Activated CD4-positive, alpha-beta T cell treated with anti-CD3 and anti-CD28 coated beads, Interleukin-2, amount 50 U/mL, for 1 hour (primary cell): ENCODE measurements around the gene FAM124B.

ENCODE experiments used
- DNase-seq: peaks from one replicate; pipeline ENCODE4 v3.0.0-alpha.2; 2020

The FAM124B gene, protein sequence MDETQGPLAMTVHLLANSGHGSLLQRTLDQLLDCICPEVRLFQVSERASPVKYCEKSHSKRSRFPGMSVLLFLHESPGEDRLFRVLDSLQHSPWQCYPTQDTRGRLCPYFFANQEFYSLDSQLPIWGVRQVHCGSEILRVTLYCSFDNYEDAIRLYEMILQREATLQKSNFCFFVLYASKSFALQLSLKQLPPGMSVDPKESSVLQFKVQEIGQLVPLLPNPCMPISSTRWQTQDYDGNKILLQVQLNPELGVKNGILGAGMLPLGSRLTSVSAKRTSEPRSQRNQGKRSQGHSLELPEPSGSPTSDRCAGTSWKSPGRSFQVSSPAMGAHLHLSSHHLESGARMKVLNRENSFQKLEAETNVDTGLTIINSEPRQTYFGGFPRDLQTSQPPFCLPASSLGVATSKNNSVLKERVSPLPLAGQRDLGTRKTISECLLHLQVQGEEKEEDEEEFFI

DNA sequence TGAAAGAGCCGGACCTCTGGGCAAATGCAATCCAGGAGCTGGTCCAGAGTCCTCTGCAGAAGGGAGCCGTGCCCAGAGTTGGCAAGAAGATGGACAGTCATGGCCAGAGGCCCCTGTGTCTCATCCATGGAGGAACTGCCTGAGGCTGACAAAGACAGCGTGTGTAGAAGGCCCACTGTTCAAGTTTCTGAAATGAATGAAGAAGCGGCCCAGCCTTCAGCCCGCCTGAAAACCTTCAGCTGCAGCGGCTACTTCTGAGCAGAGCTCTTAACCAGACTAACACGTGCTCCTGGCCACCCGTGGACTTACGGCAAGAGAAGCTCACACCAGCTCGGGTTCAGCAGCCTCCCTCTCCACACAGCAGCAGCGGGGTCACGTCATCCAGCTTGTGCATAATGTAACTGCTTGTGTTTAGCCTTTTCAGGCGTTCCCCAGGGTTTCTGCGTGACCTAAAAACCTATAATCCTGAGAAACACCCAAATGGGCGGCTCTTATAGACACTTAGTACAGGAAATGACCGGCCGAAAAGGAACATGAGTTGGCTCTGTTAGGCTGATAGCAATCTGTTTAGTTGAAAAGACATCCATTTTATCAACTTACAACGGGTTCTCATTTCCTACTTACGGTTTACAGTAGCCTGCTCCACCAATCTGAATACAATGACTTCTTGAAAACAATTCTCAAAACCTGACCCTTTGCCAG lies at the start of gene FAM124B:
FAM124B (minus strand) TSS at position 467 of the 702 bp plus-strand sequence; CDS start at position 128, 339 bp downstream.
- peak; percentile 16 for DNase-seq

DNA sequence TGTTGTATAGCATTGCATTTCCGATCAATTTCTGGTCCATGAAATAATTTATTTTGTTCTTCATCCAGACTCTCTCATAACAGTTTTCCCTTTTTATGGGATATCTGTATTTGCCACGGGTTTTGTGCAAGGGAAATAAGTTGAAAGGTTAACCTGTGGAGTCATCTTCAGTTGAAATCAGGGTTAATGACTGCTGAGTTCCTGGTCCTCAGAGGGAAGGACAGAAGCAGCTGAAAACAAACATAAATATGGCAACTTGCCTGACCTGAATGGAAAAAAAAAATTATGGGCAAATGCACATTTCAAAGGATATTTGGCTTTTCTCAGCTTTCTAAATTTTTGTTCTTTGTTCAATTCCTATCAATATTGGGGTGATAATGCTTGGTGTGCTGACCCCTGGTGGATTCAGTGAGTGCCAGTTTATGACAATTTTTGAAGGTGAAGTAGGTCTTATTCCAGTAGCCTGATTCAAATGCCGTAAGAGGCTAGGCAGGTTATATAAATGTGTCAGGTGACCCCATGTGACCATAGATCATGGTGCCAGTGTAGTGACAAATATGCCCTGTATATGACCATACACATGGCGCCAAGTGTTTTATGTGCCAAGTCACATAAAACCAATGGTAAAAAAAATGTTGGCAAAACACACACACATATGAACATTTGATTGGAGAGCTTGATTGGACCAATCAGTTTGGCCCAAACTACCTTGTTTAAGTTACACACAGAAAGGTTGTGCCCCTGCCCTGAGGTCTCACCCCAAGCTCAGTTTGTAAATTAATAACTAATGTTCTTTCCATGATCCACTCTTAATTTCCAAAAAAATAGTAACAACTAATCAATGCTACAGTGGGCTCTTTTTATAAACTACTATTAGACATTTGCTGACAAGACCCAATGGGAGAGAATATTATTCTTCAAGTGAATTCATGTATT lies 47.6 kb upstream of the FAM124B start:
- no peak for DNase-seq

DNA sequence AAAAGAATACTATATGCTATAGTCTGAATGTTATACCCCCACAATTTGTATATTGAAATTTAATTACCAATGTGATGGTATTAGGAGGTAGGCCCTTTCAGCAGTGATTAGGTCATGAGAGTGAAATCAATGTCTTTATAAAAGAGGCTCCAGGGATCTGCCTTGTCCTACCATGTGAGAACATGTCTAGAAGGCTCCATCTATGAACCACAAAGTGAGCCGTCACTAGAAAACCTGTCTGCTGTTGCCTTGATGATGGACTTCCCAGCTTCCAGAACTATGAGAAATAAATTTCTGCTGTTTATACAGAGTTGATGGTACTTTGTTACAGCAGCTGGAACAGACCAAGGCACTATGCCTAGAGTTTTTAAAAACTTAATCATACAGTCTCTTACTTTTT lies 46.3 kb upstream of the FAM124B start:
- no peak for DNase-seq

DNA sequence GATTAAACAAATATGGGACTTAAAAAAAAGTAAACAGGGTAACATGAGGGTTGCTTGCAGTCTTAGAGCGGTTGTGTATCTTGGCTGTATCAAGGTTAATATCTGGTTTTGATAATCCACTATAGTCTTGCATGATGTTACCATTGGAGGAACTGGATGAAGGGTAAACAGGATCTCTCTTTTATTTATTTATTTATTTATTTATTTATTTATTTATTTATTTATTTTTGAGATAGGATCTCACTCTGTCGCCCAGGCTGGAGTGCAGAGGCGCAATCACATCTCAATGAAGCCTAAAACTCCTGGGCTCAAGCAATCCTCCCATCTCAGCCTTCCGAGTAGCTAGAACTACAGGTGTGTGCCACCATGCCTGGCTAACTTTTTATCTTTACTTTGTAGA lies 42.9 kb upstream of the FAM124B start:
- no peak for DNase-seq

DNA sequence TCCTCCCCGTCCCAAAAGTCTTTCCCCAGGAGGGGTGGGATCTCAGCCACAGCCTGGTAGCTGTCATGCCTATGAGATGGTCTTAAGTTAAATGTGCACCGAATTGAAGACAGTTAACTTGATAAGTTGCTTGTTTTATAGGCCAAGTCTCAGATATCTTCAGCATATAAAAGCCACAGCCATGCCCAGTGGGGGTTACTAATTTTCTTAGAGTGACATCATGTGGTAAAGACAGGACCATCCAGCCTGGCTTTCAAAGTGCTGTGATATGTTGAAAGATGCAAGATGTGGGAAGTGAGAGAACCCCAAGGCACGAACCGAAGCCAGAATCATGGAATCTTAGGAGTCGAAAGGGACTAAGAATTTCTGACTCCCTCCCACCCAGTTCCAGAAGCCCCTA lies 42.1 kb upstream of the FAM124B start:
- DNase-seq: no peak

DNA sequence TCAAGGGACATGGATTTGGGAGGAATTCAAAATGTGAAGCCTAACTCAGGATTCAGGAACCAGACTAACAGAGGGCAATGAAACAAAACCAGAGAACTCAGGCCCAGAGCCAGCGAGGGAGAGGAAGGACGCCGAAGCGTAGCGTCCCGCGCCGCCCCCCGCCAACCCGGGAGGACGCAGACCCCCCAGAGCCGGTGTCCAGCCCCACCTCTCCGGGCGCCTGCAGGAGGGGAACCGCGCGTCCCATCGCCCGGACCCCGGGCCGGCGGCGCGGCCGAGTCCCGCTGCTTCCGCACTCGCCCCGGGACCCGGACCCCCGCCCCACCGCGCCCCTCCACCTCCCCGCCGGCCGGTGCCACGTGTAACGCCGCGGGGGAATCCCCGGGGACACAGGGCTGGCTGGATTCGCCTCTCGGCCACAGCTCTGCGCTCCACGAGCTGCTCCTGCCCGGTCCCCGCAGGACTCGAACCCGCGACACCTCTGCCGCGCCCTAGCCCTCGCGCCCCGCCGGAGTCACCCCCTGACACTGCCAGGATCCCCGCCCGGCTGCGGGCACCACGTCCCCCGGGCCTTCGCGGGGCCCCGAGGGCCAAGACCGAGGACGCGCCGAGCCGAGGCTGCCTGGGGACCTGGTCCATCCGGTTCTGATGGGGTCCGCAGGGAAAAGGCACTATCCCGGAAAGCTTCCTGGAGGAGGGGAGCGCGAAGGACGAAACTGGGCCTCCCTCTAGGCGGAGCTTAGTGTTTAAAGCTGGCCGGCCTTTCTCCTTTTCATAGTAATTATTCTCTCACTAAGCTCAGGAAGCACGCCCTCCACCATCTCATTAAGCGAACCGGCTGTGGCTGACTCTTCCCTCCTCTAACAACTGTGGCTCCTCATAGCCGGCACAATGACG lies 40.4 kb upstream of the FAM124B start:
- no peak for DNase-seq

DNA sequence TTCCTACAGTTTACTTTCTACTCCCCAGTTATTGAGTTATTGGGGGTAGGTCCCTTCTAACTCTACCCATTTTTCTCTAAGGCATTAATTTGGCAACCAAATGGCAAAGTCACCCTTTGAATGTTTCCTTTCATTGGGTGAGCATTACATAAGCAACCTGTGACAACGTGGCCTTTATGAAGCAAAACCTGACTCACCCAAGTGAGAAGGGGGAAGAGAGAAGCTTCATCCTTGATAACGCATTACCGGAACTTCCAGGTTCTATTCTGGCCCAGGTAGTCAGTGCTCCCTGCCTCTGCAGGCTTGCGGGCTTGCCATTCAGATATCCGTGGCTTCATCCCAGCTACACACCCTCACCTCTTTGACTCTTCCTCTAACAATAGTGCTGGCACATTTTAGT lies 39.1 kb upstream of the FAM124B start:
- no peak for DNase-seq

DNA sequence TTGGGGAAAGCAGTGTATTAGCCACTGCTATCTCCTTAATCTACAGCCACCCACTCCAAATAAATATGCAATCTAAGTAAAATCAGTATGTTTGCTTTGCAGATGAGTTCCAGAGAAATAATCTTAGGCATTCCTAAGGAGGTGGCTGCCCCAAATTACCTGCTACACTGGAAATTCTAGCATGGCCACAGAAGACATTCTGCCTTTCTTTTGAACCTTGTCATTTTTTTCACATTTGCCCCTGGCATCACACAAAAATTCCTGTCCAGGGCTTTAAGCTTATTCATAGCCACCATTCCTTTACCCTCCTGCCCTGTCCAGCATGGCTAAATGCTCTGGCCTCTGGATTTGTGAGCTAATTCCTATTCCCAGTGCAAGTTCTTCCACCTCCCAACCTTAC lies 36.8 kb upstream of the FAM124B start:
- no peak for DNase-seq

DNA sequence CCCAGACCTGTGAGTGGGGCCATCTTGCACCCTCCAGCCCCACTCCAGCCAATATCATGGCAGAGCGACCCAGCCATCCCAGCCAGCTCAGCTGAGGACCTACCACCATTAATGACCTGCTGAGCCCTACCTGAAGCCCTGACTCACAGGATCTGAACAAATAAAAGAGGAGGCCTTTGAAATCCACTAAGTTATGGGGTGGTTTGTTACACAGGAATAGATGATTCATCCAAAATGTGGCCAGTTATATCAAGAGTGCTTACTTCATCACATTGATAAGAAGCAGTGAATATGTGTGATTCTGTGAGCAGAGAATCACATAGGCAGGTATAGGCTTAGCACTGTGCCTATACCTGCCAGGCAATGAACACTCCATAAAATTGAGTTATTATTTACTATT lies 34.7 kb upstream of the FAM124B start:
- DNase-seq: no peak

DNA sequence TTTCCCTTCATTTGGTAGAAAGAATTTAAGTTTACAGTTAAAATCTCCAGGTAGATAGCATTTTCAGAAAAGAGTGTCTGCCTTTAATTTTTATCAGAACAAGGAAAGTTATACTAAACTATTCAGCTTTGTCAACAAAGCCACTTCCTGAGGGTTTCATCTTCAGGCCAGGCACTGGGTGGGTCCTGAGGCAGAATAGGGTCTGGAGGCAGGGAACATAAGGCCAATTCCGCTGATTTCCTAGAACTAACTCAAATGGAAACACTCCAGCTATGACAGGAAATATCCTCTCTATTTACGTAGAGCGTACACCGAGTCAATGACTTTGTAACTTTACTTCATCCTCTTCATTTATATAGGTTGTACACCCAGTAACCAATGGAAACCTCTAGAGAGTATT lies 32.7 kb upstream of the FAM124B start:
- DNase-seq: no peak

DNA sequence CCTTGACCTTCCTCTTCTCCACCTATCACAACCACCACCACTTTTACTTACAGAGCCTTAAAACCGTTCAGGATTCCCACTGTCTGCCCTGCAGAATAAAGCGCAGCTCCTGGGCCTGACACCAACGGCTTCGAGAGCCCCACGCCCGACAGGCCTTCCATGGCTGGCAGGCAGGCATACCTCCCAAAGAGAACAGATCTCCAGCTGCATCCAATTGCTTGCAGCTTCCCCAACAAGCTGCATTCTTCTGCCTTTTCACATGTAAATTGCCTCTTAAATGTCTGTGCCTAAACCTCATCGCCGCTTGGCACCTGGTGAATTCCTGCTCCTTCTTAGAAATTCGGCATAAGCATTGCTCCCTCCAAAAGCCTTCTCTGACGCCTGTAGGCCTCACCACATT lies 31.5 kb upstream of the FAM124B start:
- DNase-seq: no peak

DNA sequence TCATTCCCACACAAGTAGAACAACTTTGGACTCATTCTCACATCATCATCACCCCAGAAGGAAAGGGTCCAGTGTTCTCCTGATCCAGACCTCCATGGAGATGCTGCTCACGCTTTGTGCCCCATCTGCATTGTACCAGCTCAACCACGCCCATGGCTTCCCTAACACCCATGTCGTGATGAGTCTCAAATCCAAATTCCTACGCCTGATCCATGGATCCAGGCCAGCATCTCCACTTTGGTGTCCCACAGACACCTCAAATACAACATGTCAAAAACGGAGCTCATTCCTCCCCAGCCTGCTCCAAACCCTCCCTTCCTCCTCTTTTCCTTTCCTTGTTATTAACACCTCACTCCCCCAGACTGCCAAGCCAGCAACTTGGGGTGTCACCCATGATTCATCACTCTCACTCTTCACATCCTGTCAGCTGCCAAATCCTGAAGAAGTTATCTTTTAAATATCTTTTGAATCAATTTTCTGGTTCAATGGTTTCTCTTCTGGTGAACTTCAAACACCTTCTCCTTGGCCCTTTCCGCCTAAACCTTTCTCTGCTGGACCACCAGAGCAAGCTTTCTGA lies 30.2 kb upstream of the FAM124B start:
- no peak for DNase-seq

DNA sequence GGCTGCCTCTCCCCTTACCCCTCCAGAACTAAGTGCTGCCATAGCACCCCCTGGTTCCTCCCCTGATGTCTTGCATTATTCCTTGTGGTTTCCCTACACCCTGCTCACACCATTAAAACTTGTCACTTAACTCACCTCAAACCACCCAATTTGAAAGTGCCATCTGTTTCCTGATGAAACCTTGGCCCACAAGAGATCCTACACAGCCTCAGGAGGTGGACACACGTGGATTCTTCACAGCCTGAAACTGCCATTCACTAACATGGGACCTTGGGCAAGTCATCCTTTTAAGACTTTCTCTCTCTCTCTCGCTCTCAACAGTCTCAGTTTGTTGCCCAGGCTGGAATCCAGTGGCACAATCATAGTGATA lies 27.5 kb upstream of the FAM124B start:
- DNase-seq: no peak

DNA sequence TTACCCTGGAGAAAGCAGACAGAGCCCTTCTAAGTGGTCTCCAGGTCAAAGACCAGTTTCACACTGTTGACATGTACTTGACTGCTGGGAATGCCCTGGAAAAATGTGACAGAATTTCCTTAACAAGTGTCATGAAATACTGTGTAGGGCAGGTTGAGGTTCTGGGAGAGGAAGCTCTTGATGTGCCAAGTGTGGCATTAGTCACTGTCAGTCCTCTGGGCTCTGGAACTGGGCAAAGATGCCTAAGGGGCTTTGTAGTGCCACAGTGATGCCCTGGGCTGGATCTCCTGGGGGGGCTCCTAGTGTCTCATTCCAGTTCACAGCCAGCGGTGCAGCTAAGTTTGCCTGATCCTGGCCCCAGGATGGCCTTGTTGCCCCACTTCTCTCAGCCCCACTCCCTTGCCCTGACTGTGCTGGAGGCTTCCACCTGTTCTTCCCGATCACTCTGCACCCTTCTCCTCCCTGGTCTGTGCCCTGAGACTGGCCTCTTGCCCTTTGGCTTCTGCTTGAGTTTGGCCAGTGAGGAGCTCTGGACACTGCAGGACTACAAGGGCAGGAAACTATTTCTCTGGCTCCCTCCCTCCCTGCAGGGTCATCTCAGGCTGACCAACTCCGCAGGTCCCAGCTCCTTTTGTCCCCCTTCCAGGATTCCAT lies 27.0 kb upstream of the FAM124B start:
- no peak for DNase-seq

DNA sequence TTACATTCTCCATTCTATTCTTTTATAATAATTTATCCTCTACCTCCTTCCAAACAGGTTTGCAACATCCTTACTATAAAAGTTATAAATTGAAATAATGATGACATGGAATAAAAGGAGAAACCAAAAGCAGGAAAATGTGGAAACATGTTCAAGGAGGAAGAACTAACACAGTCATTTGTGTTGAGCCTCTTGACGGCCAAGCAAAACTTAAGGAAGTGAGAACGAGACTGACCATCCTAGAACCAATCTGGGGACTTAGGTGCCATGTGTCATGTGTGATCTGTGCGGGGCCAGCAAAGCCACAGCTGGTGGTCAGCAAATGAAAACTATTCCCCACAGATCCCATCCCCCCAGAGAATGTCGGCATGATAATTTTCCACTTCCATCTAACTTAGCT lies 25.6 kb upstream of the FAM124B start:
- no peak for DNase-seq

DNA sequence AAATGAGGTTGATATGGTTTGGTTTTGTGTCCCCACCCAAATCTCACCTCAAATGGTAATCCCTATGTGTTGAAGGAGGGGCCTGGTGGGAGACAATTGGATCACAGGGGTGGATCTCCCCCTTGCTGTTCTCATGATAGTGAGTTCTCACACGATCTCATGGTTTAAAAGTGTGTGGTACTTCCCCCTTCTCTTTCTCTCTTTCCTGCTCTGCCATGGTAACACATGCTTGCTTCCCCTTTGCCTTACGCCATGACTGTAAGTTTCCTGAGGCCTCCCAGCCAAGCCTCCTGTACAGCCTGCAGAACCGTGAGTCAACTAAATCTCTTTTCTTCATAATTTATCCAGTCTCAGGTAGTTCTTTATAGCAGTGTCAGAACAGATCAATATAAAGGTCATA lies 24.7 kb upstream of the FAM124B start:
- DNase-seq: no peak

DNA sequence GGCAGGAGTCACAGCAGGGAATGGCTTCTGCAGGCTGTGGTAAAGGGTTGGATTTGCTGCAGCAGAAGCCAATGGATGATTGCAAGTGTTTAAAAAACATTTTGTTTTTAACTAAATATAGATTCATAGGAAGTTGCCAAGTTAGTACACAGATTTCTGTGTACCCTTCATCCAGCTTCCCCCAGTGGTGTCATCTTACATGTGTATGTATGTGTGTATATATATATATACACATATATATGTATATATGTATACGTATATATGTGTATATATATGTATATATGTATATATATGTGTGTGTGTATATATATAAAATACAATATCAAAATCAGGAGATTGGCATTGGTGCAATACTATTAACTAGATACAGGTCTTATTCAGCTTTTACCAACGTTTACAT lies 19.2 kb upstream of the FAM124B start:
- no peak for DNase-seq

DNA sequence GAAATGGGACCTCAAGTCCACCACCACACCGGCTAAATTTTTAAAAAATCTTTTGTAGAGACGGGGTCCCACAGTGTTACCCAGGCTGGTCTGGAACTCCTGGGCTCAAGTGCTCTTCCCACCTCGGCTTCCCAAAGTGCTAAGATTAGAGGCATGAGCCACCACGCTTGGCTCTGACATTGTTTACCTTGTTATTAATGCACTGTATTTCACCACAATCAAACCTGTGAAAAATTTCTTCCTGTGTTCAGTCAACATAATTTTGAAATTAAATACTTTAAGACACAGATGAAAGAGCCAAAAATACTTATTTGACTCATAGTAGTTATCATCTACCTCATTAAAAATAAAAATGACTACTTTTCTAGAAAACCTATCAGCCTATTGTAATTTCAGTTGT lies 16.0 kb upstream of the FAM124B start:
- no peak for DNase-seq

DNA sequence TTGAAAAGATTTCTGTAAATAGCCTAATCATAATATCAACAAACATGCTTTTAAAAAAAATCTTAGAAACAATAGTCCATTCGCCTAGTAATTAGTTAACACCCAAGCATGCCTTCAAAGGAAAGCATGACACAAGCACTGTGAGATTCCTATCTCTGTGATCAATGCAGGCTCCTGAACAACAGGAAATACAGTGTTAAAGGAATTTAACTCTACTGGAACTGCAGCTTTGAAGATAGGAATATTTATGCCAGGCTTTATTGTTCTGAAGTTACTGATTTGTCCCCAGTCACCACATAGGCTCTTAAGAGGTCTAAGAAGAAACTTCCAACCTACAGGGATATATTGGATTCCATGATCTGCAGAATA lies 15.4 kb upstream of the FAM124B start:
- no peak for DNase-seq

DNA sequence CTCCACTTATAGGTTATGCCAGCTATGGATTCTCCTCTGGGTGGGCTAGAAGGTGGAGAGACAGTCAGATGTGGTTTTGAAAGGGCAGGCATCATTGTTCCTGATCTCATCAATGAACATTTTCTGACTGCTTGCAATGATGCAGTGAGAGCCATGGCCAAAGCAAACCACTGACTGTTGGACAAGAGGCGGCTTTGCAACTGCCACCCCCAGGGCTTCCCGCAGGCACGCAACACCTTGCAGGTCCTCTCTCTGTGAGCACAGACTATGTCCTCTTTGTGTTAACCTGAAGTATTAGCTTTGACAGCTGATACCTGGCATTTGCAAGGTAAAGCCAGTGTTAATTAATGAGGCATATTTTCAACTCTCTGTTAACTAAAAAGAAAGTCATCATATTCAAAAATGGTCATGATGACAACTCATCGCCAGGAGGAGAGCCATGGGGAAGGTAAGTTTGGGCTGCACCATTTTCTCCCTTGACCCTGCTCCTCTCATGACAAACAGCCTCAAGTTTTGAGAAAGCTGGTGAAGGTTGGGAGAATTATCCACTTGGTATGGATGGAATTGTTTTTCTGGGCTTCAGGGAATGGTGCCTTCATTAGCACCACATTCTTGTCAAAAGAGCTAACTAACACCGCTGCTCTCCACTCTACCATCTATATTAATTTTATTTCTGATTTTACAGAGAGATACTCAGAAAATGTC lies 14.9 kb upstream of the FAM124B start:
- DNase-seq: no peak

DNA sequence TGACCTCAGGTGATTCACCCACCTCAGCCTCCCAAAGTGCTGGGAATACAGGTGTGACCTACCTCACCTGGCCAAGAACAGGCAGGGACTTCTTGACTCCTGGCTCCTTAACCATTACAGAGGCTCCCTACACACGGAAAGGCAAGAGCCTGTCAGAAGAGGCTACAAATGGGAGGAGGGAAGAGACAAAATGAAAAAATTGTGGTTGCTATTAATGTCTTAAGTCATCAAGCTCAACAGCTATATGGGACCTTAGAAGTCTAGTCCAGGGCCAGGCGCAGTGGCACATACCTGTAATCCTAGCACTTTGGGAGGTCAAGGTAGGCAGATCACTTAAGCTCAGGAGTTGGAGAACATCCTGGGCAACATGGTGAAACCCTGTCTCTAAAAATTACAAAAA lies 11.5 kb upstream of the FAM124B start:
- no peak for DNase-seq
